HG03175 (cell line): ENCODE results near the gene CENPT.
A peak's percentile ranks its signal among the peaks of the same experiment; 100 is the strongest.

Experiments
- ATAC-seq: cut with Tn5 transposase; IDR thresholded peaks from one replicate; pipeline ENCODE4 v1.9.1; 2021; ENCODE audit warnings: mild to moderate bottlenecking, moderate library complexity; ENCODE audit not compliant: unreplicated experiment

The CENPT gene

DNA sequence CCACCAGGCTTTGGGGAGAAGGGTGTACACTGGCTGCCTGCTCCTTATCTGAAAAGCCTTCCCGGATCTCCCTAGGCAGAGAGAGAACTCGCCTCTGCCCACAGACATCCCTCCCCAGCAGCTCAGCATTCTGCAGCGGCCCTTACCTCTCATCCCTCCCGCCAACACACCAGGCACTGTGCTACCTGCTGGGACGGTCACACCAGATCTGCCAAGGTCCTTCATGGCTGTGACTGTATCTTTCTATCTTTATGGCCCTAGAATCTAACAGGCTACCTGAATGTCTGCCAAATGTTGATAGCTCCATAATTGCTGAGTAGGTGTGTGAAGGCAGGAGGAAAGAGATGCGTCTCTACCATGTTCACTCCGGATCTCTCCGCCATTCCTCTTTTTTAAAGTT lies 32.9 kb downstream of the CENPT start:
- no peak for ATAC-seq

DNA sequence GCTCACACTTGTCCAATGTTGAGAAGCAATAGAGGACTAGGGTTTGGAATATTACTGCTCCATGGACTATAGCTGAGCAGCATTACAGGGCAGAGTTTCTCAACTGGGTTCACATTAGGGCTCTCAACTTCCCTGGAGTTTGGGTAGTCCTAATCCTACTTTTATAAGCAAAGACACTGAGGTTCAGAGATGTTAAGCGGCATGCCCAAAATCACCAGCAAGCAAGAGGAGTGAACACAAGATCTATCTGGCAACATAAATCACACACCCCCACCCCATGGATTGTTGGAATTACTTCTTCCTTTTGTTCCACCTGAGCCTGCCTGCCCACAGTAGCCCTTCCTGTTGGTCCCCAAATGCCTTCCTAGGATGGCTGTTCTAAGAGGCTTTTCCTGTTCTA lies 35.6 kb downstream of the CENPT start:
- no peak for ATAC-seq

DNA sequence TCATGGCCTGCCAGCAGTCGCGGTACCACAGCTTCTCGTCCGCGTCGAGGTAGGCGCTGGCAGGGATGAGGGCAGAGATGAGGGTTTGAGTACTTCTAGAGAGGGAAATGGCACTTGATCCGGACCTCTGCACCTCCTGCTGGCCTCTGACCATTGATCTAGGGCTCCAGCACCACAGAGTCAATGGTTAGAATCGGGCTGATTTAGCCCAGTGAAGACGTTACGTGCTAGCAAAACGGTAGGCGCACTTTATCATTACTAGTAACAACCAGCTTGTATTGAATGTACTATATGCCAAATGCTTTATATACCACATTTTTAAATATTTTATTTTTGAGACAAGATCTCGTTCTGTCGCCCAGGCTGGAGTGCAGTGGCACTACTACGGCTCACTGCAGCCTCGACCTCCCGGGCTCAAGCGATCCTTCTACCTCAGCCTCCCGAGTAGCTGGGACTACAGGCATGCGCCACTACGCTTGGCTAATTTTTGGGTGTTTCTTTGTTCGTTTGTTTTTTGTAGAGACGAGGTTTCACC lies 40.3 kb downstream of the CENPT start:
- no peak for ATAC-seq

DNA sequence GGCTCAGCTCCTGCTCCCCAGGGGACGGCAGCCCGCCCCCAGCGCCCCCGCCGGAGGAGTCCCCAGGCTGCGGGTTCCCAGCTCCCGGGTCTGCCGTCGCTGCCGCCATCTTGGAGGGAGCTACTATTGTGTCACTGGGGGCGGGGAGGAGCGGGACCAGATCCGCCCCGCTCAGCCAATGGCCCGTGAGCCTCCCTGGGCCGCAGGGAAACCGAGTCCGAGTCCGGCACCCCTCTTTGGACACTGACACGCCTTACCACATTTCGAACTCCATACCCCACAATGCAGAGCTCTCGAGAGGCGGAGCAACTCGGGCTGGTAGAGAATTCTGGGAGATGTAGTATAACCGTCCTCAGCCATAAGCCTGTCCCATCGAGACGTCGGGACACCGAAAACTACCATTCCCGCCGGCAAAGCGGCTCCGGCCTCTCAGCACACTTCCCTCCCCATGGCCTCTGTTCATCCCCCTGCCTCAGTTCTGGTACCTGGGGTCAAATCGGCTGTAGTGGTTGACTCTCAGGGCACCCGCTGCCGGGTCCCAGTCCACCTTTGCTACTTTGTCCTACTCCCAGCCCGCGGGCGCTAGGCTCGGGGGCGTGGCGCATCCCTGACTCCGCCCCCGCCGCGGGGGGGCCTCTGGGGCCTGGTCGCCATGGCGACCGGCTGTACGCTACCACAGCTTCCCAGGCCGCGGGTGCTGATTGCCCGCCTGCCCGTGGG lies 40.9 kb downstream of the CENPT start, which contains the start of the genes RANBP10 and TSNAXIP1:
RANBP10 (minus strand) TSS at position 133 of the 720 bp plus-strand sequence; CDS start at position 109, 24 bp downstream.
TSNAXIP1 (plus strand) TSS at position 462 of the 720 bp plus-strand sequence. CDS start 261 bp downstream, outside the sequence.
- peak; percentile 93 for ATAC-seq

DNA sequence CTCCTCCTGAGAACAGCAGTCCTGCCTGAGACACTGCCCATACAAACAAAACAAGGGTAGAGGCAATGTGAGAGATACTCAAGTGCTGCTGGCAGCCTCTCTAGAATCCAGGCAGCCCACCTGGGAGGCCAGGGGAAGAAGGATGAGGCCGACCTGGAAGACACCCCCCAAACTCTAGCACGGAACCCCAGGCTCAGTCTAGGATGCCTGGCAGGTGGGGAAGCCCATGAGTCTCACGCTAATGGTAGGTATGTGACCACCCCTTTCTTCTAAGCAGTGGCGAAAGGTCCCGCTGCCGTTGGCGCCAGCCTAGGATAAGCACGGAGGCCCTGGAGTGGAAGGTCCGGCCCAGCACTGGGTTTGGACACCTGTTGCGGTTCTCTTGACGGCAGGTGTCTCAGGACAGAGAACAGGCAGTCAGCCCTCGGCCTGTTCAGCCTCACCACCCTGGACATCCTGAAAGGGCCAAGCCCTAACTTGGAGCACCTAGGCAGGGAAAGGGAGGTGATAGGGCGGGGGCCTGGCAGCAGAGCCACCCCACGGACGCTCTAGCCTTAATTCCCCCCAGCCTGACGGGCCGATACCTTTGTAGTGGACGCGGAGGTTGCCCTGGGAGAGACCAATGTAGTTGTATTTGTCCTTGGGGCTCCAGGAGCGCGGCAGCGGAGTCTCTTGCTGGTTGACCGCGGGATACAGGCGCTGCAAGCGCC lies 41.6 kb downstream of the CENPT start:
- no peak for ATAC-seq

DNA sequence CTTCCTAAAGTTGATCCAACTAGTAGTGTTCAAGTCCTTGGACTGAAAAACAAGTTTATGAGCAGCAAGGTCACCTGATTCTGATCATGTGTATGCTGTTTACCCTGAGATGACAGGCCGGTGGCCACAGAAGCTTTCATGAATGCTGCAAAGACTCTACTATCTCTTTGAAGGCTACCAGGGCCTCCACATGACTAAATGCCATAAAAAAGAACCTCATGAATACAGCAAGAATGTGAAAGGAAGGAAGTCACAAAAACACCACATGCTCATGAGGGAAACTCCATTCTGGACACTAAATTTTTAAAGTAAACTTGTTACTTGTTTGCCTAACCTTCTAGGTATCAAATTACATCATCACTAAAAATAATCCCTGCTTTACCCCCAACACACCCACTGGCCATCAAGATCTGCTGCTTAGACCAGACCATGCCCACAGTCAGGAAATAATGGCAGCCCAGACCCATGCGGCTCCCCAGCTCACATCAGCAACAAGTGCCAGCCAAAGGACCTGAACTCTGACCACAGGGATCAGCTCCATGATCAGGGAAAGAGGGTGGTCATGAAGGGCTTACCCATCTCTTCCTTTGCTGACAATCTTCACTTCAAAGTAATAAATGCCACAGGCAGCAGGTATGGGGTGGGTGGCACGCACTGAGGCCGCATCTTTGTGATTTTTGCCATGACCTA lies 42.5 kb downstream of the CENPT start:
- ATAC-seq = no peak

DNA sequence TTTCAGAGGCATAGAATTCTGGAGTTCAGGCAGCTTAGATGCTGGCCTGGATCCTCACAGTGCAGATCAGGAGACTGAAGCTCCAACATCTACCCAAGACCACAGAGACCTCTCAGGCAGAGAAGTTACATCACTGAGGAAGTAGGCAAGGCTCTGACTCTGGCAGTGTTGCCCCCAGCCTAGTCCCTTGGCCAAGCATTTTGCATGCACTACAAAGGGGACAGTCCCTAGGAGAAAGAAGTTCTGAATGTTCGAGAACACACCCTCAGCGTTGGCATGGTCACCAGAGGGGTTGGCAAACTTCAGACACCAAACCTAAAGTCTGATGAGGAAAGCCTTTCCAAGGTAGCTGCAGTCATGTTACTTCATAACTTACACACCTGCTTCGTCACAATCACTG lies 43.6 kb downstream of the CENPT start:
- ATAC-seq = no peak

DNA sequence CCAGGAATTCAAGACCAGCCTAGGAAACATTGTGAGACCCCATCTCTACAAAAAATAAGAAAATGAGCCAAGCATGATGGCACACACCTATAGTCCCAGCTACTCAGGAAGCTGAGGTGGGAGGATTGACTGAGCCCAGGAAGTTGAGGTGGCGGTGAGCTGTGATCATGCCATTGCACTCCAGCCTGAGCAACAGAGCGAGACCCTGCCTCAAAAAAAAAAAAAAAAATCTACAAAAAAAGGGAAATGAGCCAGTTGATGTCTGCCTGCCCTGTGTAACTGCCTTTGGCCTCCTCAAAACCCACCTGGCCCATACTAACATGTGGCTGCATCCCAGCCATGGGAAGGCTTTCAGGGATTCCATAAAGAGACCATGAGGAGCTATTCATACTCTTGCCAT lies 45.6 kb downstream of the CENPT start:
- no peak for ATAC-seq

DNA sequence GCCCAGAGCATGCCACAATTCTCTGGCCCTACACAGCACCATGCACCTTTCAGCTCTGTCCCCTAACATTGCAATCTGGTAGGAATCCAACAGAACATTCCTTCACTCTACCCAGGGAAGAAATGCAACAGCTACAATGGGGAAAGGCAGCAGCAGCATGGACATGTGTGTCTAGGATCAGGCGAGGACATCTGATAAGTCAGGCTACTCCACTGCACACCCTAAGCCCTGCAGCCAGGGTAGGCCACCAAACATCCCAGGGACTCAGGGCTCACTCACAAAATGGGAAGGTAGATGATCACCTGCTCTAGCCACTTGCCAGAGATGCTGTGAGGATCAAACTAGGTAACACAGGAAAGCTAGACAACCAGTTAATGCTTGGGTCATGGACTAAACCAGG lies 46.3 kb downstream of the CENPT start:
- ATAC-seq = no peak

DNA sequence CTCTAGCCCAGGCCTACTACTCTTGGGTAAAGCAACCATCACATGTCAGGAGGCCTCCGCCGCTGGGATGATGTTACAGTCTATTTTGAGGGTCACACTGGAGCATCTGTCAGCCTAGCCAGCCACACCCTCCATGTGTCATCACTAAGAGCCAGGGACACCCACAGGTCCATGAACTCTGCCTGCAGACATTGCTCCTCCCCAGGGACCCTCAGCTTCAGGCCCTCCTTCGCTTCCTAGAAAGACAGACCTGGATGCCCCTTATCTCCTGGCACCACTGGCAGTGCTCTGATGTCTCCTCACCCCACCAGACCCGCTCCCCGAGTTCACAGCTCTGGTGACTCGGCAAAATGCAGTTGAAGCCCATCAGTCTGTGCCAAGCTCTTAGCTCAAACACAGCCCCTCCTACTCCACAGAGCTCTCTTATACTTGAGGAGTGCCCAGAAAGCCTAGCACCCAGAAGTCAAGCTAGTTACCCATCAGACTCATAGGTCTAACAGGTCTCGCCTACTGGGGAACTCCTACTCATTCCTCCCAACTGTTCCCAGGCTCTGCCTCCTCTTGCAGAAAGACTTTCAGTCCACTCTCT lies 47.1 kb downstream of the CENPT start:
- ATAC-seq = no peak

DNA sequence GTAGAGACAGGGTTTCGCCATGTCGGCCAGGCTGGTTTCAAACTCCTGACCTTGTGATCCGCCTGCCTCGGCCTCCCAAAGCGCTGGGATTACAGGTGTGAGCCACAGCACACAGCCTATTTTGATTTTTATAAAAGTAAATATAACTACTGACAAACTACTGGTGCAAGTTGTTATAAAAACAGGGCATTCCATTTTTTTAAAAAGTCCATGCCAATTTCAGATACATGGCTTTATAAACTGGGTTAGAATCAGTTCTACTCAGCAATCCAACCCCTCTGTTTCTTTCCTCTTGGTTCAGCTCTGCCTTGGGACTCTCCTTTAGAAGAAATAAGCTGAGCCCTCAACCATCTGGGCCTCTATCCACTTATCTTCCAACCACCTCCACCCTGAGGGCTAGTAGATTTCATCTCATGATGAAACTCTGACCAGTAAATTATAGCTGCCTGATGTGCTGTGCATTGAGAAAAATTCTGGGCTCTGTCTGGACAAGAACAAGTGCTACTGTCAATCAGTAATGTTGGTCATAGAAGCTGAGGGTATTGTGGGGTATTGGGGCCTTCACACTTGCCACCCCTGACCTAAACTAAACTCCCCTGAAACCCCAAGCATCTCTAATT lies 51.3 kb downstream of the CENPT start:
- ATAC-seq = no peak

DNA sequence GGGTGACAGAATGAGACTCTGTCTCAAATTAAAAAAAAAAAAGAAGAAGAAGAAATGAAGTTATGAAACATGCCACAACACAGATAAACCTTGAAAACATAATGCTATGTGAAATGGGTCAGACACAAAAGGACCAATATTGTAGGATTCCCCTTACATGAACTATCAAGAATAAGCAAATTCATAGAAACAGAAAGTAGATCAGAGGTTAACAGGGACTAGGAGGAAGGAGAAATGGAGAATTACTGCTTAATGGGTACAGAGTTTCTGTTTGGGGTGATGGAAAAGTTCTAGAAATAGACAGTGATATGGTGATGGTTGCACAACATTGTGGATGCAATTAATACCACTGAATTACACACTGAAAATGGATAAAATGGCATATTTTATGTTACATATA lies 57.4 kb downstream of the CENPT start:
- ATAC-seq = no peak

DNA sequence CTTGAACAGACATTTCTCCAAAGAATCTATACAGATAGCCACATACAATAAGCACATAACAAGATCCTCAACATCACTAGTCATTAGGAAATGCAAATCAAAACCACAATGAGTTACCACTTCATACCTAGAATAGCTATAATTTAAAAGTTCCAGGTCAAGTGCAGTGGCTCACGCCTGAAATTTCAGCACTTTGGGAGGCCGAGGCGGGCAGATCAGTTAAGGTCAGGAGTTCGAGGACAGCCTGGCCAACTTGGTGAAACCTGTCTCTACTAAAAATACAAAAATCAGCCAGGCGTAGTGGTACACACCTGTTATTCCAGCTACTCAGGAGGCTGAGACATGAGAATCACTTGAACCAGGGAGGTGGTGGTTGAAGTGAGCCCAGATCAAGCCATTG lies 61.0 kb downstream of the CENPT start:
- ATAC-seq = no peak

DNA sequence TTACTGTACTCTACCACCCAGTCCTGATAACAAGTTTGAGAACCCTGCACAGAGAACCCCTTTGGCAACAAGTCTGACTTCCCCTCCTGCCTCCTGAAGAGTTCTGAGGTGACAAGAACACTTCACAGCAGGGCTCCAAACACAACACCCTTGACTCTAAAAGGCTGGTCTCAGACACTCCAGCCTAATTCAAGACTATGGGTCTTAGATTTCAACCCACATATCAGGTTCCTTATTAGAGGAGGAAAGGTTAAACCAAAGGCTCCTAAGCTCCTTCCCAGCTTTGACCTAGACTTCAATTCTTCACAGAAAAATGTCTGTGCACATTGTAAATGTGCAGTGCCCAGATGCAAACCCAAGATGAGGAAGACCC lies 64.2 kb downstream of the CENPT start:
- ATAC-seq = no peak

DNA sequence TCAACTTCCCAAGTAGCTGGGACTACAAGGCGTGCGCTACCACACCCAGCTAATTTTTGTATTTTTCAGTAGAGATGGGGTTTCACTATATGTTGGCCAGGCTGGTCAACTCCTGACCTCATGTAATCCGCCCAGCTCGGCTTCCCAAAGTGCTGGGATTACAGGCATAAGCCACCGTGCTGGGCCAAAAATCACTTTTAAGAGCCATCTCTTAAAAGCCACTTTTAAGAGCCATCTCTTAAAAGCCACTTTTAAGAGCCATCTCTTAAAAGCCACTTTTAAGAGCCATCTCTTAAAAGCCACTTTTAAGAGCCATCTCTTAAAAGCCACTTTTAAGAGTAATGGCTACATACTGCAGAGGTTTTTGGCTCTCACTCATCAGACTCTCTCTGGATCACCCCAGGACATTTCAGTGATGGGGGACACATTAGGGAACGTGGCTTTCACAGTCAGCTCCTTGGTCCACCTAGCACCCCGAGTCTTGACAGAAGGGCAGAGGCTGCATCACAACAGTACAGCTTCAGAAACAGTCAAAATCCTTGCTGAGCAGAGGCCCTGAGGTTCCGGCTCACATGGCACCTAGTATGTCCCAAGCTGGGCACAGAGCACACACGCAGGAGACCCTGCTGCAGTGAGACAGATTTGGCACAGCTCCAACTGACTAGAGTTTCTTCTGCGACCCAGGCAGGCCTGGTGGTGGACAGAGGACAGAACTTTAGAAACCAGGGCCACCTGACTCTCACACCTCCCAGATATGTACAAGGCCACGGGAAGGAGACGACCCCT lies 64.7 kb downstream of the CENPT start:
- no peak for ATAC-seq

DNA sequence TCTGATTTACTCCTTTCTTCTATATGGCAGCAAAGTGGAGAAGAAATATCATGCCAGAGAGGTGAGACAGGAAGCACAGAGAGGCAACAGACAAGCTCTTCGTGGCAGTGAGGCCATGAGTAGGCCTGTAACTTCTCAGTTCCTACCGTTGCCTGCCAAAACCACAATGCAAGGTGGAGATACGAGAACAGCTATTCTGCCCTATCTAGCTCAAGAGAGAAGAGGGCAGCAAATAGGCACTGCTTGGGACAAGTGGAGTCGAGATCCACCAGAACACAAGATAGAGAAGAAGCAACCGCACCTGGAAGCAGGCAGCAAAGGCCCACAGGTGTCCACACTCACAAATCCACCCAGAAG lies 66.0 kb downstream of the CENPT start:
- no peak for ATAC-seq

DNA sequence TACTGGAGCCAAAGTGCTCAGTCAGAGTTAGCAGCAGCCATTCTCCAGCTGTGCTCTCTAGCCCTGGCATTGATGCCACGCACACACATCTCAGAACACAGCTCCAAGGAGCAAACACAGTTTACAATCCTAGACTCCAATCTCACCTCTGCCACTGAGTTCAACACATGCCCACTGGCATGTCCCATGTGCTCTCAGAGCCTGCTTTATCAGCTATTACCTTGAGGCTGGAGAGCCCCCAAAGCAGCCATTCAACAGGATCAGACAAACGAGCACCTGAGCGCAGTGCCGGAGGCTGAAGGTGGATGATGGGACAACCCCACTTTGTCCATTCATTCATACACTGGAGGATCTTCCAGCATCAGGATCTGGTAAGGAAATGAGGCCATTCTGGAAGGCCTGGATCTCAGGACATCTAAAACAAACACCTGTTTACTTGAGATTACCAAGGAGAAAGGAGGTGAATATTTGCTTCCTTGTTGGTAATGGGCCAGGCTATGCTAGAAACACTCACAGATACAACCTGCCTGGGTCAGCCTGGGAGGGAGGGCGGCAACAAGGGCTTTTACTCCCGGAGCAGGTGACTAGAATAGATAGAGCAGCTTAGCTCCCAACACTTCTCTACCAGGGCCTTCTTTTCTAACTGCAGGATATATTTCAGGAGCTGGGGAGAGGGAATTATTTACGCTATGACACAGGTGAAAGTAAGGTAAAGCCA lies 66.5 kb downstream of the CENPT start:
- ATAC-seq = no peak

DNA sequence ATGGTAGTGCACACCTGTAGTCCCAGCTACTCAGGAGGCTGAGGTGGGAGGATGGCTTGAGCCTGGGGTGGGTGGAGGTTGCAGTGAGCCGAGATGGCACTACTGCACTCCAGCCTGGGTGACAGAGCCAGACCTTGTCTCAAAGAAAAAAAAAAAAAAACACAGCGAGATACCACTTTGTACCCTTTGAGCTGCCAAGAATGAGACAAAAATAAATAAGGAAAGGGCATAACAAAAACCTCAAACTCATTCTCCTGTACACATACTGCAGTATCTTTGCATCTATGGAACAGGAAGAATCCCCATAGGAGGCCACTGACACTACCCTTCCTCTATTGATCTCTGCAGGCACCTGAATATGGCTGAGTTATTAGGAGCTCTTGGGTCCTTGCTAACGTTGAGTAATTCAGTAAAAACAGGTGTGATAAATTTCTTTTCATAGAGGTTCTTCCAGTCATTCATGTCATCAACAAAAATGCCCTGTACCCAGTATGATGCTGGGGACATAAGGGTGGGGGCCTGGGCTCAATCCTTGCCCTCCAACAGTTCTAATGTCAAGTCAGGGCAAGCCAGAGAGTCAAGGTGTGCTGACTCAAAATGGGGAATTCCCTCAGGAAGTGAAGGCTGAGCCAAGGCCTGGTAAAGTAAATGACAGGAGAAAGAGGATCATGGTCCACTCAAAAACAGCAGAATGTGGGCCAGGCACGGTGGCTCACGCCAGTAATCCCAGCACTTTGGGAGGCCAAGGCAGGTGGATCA lies 68.1 kb downstream of the CENPT start:
- ATAC-seq = no peak
